Measurements from ENCODE around the gene ADK.

The ADK gene

GRCh38 chr10:74753442-74754211, 602.6 kb downstream of the ADK start:
- no peak for FAIRE-seq

- no peak for FAIRE-seq
Measured at GRCh38 chr10:74754381-74754821, 603.4 kb downstream of the ADK start.

- no peak for FAIRE-seq
Measured at GRCh38 chr10:74755273-74755672, 604.3 kb downstream of the ADK start.

Measured in G401.6 (cell line).